Measurements from ENCODE around the gene SLC39A12. TPM values are rescaled to one million over a fixed set of nuclear protein-coding genes. Genes with fewer than 3 reads are reported as not detected.

The SLC39A12 gene
- total RNA-seq, 4 donors from 2014 or later: not detected

DNA sequence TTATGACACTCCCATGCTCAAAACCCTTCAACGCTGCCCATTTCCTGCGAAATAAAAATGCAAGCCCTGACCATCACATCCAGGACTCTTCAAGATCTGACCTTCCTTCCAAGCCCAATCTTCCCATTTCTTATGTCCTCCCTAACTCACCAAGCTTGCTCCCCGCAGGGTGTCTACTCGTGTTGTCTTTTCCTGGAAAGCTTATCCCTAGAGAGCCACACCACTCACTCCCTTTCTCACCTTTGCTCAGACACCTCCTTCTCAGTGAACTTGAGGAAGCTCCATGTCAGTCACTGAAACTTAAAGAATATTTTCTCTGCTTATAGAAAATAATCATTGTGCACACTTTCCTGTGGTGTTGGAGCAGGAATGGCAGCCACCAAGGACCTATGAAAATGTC is 134.1 kb downstream of the SLC39A12 start:
- no peak overlapping the region for H3K27ac ChIP-seq
- H3K27me3 ChIP-seq: no peaks in the 10 kb centered on the region
- H3K9me3 ChIP-seq: no peaks in the 10 kb centered on the region
- WGBS, 2 donors: 81 to 87% methylated on average over 4 of the region's 4 CpGs
- no peaks in the 10 kb centered on the region for H3K36me3 ChIP-seq
- no peak overlapping the region for H3K4me3 ChIP-seq
- TF ChIP-seq EP300 (IDR thresholded peaks at IDR 0.05): no peak
- no peak for TF ChIP-seq POLR2A (IDR thresholded peaks at IDR 0.05)
- TF ChIP-seq, protein P1, sequence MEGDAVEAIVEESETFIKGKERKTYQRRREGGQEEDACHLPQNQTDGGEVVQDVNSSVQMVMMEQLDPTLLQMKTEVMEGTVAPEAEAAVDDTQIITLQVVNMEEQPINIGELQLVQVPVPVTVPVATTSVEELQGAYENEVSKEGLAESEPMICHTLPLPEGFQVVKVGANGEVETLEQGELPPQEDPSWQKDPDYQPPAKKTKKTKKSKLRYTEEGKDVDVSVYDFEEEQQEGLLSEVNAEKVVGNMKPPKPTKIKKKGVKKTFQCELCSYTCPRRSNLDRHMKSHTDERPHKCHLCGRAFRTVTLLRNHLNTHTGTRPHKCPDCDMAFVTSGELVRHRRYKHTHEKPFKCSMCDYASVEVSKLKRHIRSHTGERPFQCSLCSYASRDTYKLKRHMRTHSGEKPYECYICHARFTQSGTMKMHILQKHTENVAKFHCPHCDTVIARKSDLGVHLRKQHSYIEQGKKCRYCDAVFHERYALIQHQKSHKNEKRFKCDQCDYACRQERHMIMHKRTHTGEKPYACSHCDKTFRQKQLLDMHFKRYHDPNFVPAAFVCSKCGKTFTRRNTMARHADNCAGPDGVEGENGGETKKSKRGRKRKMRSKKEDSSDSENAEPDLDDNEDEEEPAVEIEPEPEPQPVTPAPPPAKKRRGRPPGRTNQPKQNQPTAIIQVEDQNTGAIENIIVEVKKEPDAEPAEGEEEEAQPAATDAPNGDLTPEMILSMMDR (IDR thresholded peaks at IDR 0.05): no peak
- H3K4me1 ChIP-seq: no peaks in the 10 kb centered on the region
- DNase-seq (ENCODE audit: low spot score in 2 of 2): no peak

DNA sequence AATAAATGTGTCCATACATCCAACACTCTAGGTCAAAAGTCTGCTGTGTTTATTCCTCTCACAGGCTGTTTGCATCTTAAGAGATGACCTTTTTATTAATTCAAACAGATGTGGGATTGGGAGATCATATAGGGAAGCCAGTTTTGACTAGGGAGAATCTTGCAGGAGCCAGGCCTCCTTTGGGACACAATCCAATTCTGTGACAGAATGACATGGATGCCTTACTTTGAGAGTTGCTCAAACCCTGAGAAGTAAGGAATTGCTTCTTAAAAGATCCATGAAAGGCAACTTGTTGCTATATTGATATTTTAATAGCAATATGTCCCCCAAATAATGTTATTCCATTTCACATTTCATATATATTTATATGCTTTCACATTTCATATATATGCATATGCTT is 135.0 kb downstream of the SLC39A12 start:
- Histone ChIP-seq H3K4me1 (no peaks in the 10 kb centered on the region), H3K4me3 (no peak overlapping the region), H3K36me3 (no peaks in the 10 kb centered on the region), H3K27ac (no peak overlapping the region), H3K27me3 (no peaks in the 10 kb centered on the region), H3K9me3 (no peaks in the 10 kb centered on the region)
- DNase-seq (ENCODE audit: low spot score in 2 of 2): no peak
- TF ChIP-seq, protein P1 (IDR thresholded peaks at IDR 0.05): no peak
- TF ChIP-seq POLR2A (IDR thresholded peaks at IDR 0.05) (no peak), EP300 (IDR thresholded peaks at IDR 0.05) (no peak)

DNA sequence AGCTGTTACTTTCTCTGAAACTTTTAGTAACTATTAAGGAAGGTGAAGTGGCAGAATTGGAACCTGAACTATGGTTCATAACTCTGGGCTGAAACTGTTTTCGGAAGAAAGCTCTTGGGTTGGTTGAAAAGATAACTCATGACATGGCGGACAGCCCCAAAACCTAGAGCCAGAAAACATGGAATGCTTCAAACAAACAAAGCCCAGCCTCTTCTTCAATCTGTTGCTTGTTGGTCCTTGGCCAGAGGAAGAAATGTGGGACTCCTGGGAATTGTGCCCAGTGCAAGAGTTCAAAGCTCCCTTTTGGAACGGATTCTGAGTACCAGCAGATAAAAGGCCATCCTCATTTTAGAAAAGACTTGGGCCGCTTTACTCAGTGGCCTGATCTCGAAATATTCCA is 135.6 kb downstream of the SLC39A12 start:
- H3K27ac ChIP-seq: no peak overlapping the region
- 63 to 65% methylated on average over 5 of the region's 5 CpGs for WGBS, 2 donors
- H3K4me1 ChIP-seq: no peaks in the 10 kb centered on the region
- H3K9me3 ChIP-seq: no peaks in the 10 kb centered on the region
- TF ChIP-seq, protein P1 (IDR thresholded peaks at IDR 0.05): no peak
- TF ChIP-seq POLR2A (IDR thresholded peaks at IDR 0.05) (no peak), EP300 (IDR thresholded peaks at IDR 0.05) (no peak)
- no peak for DNase-seq (ENCODE audit: low spot score in 2 of 2)
- no peak overlapping the region for H3K4me3 ChIP-seq
- H3K36me3 ChIP-seq: no peaks in the 10 kb centered on the region
- no peaks in the 10 kb centered on the region for H3K27me3 ChIP-seq

Other genes starting within 250 kb of the SLC39A12 start
- 1 to 10 TPM; 1.2 to 1.8 (median 1.5) TPM for gene TMEM236, start 199.7 kb upstream of the SLC39A12 start, total RNA-seq
- 10 to 100 TPM; 34.3 to 52.2 (median 44.8) TPM for gene MRC1, start 142.6 kb upstream of the SLC39A12 start, total RNA-seq
- gene CACNB2, start 188.5 kb downstream of the SLC39A12 start, total RNA-seq: 10 to 100 TPM in 1 of 4 donors, 1 to 10 TPM in 3; 1.6 to 13.8 (median 5.0) TPM